Karpas-422 (cell line): Measurements from ENCODE around the gene ABLIM1. TPM values are rescaled to one million over a fixed set of nuclear protein-coding genes. Genes with fewer than 3 reads are reported as not detected.

Source experiments
- DNase-seq: peaks from one replicate; pipeline ENCODE4 v3.0.0-alpha.2; 2015
- H2AFZ ChIP-seq: fragments of 200-600 bp; sonication (generic); 2 replicates; pipeline ENCODE4 v1.6.1; 2014; ENCODE audit warnings: antibody characterized with exemption, low read length, mixed read lengths
- H3K27ac ChIP-seq: fragments of 200-600 bp; sonication (generic); 2 replicates; pipeline ENCODE4 v1.5.1; 2014; ENCODE audit warnings: mild to moderate bottlenecking, low read length, moderate library complexity
- H3K27me3 ChIP-seq: fragments of 200-600 bp; sonication (generic); 2 replicates; pipeline ENCODE4 v1.6.1; 2014; ENCODE audit warnings: low read length, mixed read lengths
- H3K36me3 ChIP-seq: fragments of 200-600 bp; sonication (generic); 2 replicates; pipeline ENCODE4 v1.6.1; 2014; ENCODE audit warnings: low read length, mixed read lengths; ENCODE audit not compliant: insufficient read depth
- H3K4me1 ChIP-seq: fragments of 200-600 bp; sonication (generic); 2 replicates; pipeline ENCODE4 v1.6.1; 2014; ENCODE audit warnings: mild to moderate bottlenecking, low read length, mixed read lengths
- H3K4me2 ChIP-seq: fragments of 200-600 bp; sonication (generic); 2 replicates; pipeline ENCODE4 v1.6.1; 2014; ENCODE audit warnings: low read length, low read depth, mild to moderate bottlenecking; ENCODE audit not compliant: poor library complexity, severe bottlenecking
- H3K4me3 ChIP-seq: fragments of 200-600 bp; sonication (generic); 2 replicates; pipeline ENCODE4 v1.5.1; 2014; ENCODE audit warnings: mild to moderate bottlenecking, antibody characterized with exemption, low read length, mixed read lengths
- H3K79me2 ChIP-seq: fragments of 200-600 bp; sonication (generic); 2 replicates; pipeline ENCODE4 v1.6.1; 2014; ENCODE audit warnings: mild to moderate bottlenecking, low read length, mixed read lengths
- H3K9ac ChIP-seq: fragments of 200-600 bp; sonication (generic); 2 replicates; pipeline ENCODE4 v1.6.0; 2014; ENCODE audit warnings: low read length
- H3K9me2 ChIP-seq: fragments of 200-600 bp; sonication (generic), shearing (Covaris generic); replicated peaks from 2 replicates; pipeline ENCODE4 v1.6.0; 2014; ENCODE audit warnings: mild to moderate bottlenecking, low read length, moderate library complexity; ENCODE audit not compliant: insufficient read depth
- H3K9me3 ChIP-seq: fragments of 300-700, 200-600 bp; sonication (generic); 2 replicates; pipeline ENCODE4 v1.6.1; 2014; ENCODE audit warnings: low read length, mixed read lengths
- H4K20me1 ChIP-seq: fragments of 200-600 bp; sonication (generic); 2 replicates; pipeline ENCODE4 v1.6.1; 2014; ENCODE audit warnings: mild to moderate bottlenecking, antibody characterized with exemption, low read length, low read depth; ENCODE audit not compliant: insufficient read depth
- total RNA-seq: library from RNA; depleted of rRNA; stranded (reverse); fragments of >200 nt; shearing (Covaris generic); gene quantifications from 2 replicates; pipeline ENCODE4 v1.2.3, GENCODE V29; 2014; ENCODE audit warnings: low replicate concordance

ABLIM1 gene
- total RNA-seq, 1 experiment from 2014 or later, result 131 TPM

- no peak overlapping the region for H3K9ac ChIP-seq
- no peak overlapping the region for H2AFZ ChIP-seq
- H4K20me1 ChIP-seq, result no peaks in the 10 kb centered on the region
- no peaks in the 10 kb centered on the region for H3K9me2 ChIP-seq
- H3K4me2 ChIP-seq, result no peak overlapping the region
- no peaks in the 10 kb centered on the region for H3K4me1 ChIP-seq
- H3K27me3 ChIP-seq, result no peaks in the 10 kb centered on the region
- H3K79me2 ChIP-seq, result no peaks in the 10 kb centered on the region
- no peaks in the 10 kb centered on the region for H3K36me3 ChIP-seq
- H3K9me3 ChIP-seq, result no peaks in the 10 kb centered on the region
- no peak overlapping the region for H3K4me3 ChIP-seq
- DNase-seq, result no peak
- no peak overlapping the region for H3K27ac ChIP-seq
These were observed 256.8 kb downstream of the ABLIM1 start for GRCh38 chr10:114401195-114401791.

- no peak overlapping the region for H3K4me3 ChIP-seq
- H2AFZ ChIP-seq, result no peak overlapping the region
- no peak overlapping the region for H3K9ac ChIP-seq
- no peaks in the 10 kb centered on the region for H3K4me1 ChIP-seq
- no peaks in the 10 kb centered on the region for H3K79me2 ChIP-seq
- no peak for DNase-seq
- no peaks in the 10 kb centered on the region for H4K20me1 ChIP-seq
- H3K9me2 ChIP-seq, result no peaks in the 10 kb centered on the region
- H3K27me3 ChIP-seq, result no peaks in the 10 kb centered on the region
- no peaks in the 10 kb centered on the region for H3K36me3 ChIP-seq
- H3K4me2 ChIP-seq, result no peak overlapping the region
- no peak overlapping the region for H3K27ac ChIP-seq
- no peaks in the 10 kb centered on the region for H3K9me3 ChIP-seq
These were observed 258.0 kb downstream of the ABLIM1 start for GRCh38 chr10:114400091-114400490.

GRCh38 chr10:114399576-114399975, 258.5 kb downstream of the ABLIM1 start:
- Histone ChIP-seq H3K9me3 (no peaks in the 10 kb centered on the region), H2AFZ (no peak overlapping the region), H3K4me3 (no peak overlapping the region), H3K36me3 (no peaks in the 10 kb centered on the region), H4K20me1 (no peaks in the 10 kb centered on the region), H3K9ac (no peak overlapping the region), H3K27ac (no peak overlapping the region), H3K9me2 (no peaks in the 10 kb centered on the region), H3K4me2 (no peak overlapping the region), H3K4me1 (no peaks in the 10 kb centered on the region), H3K79me2 (no peaks in the 10 kb centered on the region), H3K27me3 (no peaks in the 10 kb centered on the region)
- no peak for DNase-seq

GRCh38 chr10:114398587-114399331, 259.3 kb downstream of the ABLIM1 start:
- Histone ChIP-seq H3K4me1 (no peaks in the 10 kb centered on the region), H4K20me1 (no peaks in the 10 kb centered on the region), H3K36me3 (no peaks in the 10 kb centered on the region), H3K4me3 (no peak overlapping the region), H3K9ac (no peak overlapping the region), H3K27me3 (no peaks in the 10 kb centered on the region), H3K79me2 (no peaks in the 10 kb centered on the region), H3K4me2 (no peak overlapping the region), H2AFZ (no peak overlapping the region), H3K27ac (no peak overlapping the region), H3K9me2 (no peaks in the 10 kb centered on the region), H3K9me3 (no peaks in the 10 kb centered on the region)
- DNase-seq, result no peak

- H3K9me2 ChIP-seq, result no peaks in the 10 kb centered on the region
- H3K9ac ChIP-seq, result no peak overlapping the region
- H3K36me3 ChIP-seq, result no peaks in the 10 kb centered on the region
- H3K4me1 ChIP-seq, result no peaks in the 10 kb centered on the region
- H3K9me3 ChIP-seq, result no peaks in the 10 kb centered on the region
- no peak overlapping the region for H3K4me2 ChIP-seq
- no peaks in the 10 kb centered on the region for H3K27me3 ChIP-seq
- no peak overlapping the region for H2AFZ ChIP-seq
- no peaks in the 10 kb centered on the region for H3K79me2 ChIP-seq
- no peak overlapping the region for H3K4me3 ChIP-seq
- H3K27ac ChIP-seq, result no peak overlapping the region
- H4K20me1 ChIP-seq, result no peaks in the 10 kb centered on the region
- no peak for DNase-seq
These were observed 260.4 kb downstream of the ABLIM1 start for GRCh38 chr10:114397651-114398145.

- no peak for DNase-seq
- Histone ChIP-seq H3K36me3 (no peaks in the 10 kb centered on the region), H3K4me2 (no peak overlapping the region), H3K9ac (no peak overlapping the region), H2AFZ (no peak overlapping the region), H3K27me3 (no peaks in the 10 kb centered on the region), H3K27ac (no peak overlapping the region), H3K79me2 (no peaks in the 10 kb centered on the region), H3K4me1 (no peaks in the 10 kb centered on the region), H4K20me1 (no peaks in the 10 kb centered on the region), H3K9me2 (no peaks in the 10 kb centered on the region), H3K9me3 (no peaks in the 10 kb centered on the region), H3K4me3 (no peak overlapping the region)
These were observed 261.6 kb downstream of the ABLIM1 start for GRCh38 chr10:114396464-114396863.

GRCh38 chr10:114395366-114396022, 262.6 kb downstream of the ABLIM1 start:
- Histone ChIP-seq H3K79me2 (no peaks in the 10 kb centered on the region), H2AFZ (no peak overlapping the region), H3K9ac (no peak overlapping the region), H3K9me2 (no peaks in the 10 kb centered on the region), H3K27ac (no peak overlapping the region), H3K27me3 (no peaks in the 10 kb centered on the region), H4K20me1 (no peaks in the 10 kb centered on the region), H3K4me2 (no peak overlapping the region), H3K36me3 (no peaks in the 10 kb centered on the region), H3K4me3 (no peak overlapping the region), H3K9me3 (no peaks in the 10 kb centered on the region), H3K4me1 (no peaks in the 10 kb centered on the region)
- DNase-seq, result no peak

- no peaks in the 10 kb centered on the region for H3K79me2 ChIP-seq
- H2AFZ ChIP-seq, result no peak overlapping the region
These were observed 263.5 kb downstream of the ABLIM1 start for GRCh38 chr10:114394531-114394930.

More at GRCh38 chr10:114394531-114394930, 263.5 kb downstream of the ABLIM1 start:
- Histone ChIP-seq H3K4me1 (no peaks in the 10 kb centered on the region), H3K27ac (no peak overlapping the region), H3K4me3 (no peak overlapping the region), H4K20me1 (no peaks in the 10 kb centered on the region), H3K9me2 (no peaks in the 10 kb centered on the region), H3K4me2 (no peak overlapping the region), H3K36me3 (no peaks in the 10 kb centered on the region), H3K27me3 (no peaks in the 10 kb centered on the region), H3K9me3 (no peaks in the 10 kb centered on the region), H3K9ac (no peak overlapping the region)
- DNase-seq, result no peak
